DMS53 treated with DMSO at 0.1 percent for 48 hours (cell line): ENCODE results near the gene ITFG2.
"Not testable (repeated sequence)": the region's sequence is repeated elsewhere in the genome, so short reads cannot be mapped to it uniquely, and the experiment has no call there.

ENCODE experiments used
- DNase-seq: peaks from one replicate; lab custom pipeline; 2025; ENCODE audit not compliant: unreplicated experiment; lab: John Stamatoyannopoulos, UW

Gene ITFG2

DNA sequence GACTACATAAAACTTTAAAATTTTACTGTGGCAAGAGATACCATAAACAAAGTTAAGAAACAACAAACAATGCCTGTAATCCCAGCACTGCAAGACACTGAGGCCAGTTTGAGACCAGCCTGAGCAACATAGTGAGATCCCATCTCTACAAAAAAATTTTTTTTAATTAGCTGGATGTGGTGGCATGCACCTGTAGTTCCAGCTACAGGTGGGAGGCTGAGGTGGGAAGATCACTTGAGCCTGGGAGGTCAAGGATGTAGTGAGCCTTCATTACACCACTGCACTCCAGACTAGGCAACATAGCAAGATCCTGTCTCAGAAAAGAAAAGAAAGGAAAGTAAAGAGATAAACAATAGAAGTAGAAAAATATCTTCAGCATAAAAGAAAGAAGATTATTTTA is 47.7 kb downstream of the ITFG2 start:
- DNase-seq: no peak

DNA sequence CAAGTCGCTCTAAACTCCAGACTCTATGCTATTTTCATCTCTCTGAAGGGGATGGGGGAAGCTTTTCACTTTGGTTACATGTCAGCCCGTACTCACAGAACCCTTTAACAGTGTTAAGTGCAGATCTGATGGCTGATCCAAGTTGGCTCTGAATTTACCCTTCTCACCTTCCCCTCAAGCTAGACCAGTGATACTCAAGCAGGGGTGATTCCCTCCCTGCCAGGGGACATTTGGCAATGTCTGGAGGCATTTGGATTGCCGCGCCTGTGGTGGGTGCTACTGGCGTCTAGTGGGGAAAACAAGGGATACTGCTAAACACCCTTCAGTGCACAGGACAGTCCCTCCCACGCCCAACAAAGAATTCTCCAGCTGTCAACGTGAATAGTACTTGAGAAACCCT is 50.4 kb downstream of the ITFG2 start:
- DNase-seq: no peak

DNA sequence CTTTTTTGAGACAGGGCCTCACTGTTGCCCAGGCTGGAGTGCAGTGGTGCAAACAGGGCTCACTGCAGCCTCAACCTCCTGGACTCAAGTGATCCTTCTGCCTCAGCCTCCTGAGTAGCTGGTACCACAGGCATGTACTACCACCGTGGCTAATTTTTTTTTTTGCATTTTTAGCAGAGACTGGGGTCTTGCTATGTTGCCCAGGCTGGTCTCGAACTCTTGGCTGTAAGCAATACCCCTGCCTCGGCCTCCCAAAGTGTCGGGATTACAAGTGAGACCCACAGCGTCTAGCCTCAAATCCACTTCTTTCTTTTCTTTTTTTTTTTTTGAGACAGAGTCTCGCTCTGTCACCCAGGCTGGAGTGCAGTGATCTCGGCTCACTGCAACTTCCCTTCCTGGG is 50.9 kb downstream of the ITFG2 start:
- DNase-seq: not testable (repeated sequence)

DNA sequence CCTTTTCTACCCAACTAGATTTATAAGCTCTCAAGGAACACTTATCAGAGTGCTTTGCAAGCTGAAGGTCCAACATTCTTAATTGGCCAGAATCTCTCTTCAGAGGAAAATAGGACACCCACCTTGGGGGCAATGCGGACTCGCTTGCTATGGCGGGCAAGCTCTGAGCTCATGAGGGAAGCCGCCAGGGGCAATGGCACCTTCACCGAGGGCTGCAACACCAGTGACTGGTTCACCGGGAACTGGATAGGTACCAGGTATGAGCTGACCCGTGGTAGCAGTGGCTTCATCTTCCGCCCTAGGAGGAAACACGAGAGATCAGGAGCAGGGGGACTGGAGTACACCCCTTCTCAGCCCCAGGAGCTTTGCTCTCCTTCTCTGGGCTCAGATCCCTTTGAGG is 51.7 kb downstream of the ITFG2 start:
- DNase-seq: no peak

DNA sequence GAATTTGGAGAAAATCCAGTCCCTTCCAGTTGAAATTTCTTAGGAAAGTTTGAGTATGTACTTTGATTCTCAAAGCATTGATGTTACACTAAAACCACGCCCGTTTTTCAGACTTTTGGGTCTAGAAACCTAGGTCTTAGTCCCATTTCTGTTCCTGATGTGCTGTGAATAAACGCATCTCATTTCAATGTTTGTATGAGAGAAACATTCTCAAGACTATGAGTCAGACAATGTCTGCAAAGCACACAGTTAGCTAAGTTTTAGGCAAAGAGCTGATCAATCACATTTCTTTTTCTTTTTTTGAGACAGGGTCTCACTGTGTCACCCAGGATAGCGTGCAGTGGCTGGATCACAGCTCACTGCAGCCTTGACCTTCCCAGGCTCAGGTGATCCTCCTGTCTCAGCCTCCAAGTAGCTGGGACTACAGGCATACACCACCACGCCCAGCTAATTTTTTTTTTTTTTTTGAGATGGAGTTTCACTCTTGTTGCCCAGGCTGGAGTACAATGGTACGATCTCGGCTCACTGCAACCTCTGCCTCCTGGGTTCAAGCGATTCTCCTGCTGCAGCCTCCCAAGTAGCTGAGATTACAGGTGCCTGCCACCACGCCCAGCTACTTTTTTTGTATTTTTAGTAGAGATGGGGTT is 56.6 kb downstream of the ITFG2 start:
- DNase-seq: not testable (repeated sequence)
